ENCODE results near the gene ZNF732.

- TF ChIP-seq CTCF (IDR thresholded peaks at IDR 0.05) (no peak), POLR2A (IDR thresholded peaks at IDR 0.05) (no peak)
These were observed 16.4 kb downstream of the ZNF732 start for GRCh38 chr4:288891-289290.

Measured in heart left ventricle (tissue), 13 donors.